Measurements from ENCODE around the gene TRIM61. TPM values are rescaled to one million over a fixed set of nuclear protein-coding genes. Genes with fewer than 3 reads are reported as not detected.
"Not testable (repeated sequence)": the region's sequence is repeated elsewhere in the genome, so short reads cannot be mapped to it uniquely, and the experiment has no call there.

TRIM61 gene
- total and polyA plus RNA-seq, 2 donors = 1.3 to 2.2 TPM

DNA sequence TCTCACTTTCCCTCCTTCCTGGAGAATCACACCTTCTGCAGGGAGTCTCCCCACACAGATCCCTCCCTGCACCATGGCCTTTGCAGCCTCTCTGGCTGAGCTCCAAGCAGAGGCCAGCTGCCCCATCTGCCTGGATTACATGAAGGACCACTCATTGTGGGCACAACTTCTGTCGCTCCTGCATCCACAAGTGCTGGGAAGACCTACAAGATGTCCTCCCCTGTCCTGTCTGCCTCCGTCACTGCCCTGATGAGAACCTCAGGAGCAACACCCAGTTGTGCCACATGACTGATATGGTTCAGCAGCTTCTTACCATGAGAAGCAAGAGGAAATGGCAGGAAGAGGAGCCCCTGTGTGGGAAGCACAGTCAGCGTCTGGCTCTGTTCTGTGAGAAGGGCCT lies 29.5 kb downstream of the TRIM61 start:
- H3K27me3 ChIP-seq (ENCODE audit: control insufficient read depth in 2 of 2, insufficient read depth in 1 of 2, low read length in 1 of 2); H3K9me3 ChIP-seq (ENCODE audit: control insufficient read depth in 2 of 2, insufficient read depth in 1 of 2, low read length in 1 of 2); H3K4me1 ChIP-seq (ENCODE audit: control insufficient read depth in 2 of 2, insufficient read depth in 2 of 2, low read length in 2 of 2); H3K27ac ChIP-seq (ENCODE audit: low read depth in 1 of 2, low read length in 1 of 2); H3K4me3 ChIP-seq (ENCODE audit: low read length in 2 of 2); DNase-seq (ENCODE audit: low read depth in 6 of 9, low spot score in 9 of 9); H3K36me3 ChIP-seq (ENCODE audit: control insufficient read depth in 2 of 2, insufficient read depth in 2 of 2, low read length in 1 of 2): not testable (repeated sequence)
- 72% methylated on average over 3 of the region's 3 CpGs for WGBS

DNA sequence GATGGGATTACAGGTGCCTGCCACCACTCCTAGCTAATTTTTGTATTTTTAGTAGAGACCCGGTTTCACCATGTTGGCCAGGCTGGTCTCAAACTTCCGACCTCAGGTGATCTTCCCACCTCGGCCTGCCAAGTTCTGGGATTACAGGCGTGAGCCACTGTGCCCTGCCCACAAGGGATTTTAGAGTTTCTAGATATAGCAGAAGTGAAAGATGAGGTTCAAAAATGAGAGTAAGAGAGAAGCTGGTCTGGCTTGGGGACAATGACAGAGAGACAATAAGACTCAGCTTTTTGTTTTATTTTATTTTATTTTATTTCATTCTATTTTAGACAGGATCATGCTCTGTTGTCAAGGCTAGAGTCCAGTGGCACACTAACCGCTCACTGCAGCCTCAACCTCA lies 30.6 kb downstream of the TRIM61 start:
- no peak for DNase-seq (ENCODE audit: low read depth in 6 of 9, low spot score in 9 of 9)

GRCh38 chr4:164945146-164945545 lies 32.3 kb downstream of the TRIM61 start:
- H3K27ac ChIP-seq (ENCODE audit: low read depth in 1 of 2, low read length in 1 of 2) = no peak overlapping the region
- H3K36me3 ChIP-seq (ENCODE audit: control insufficient read depth in 2 of 2, insufficient read depth in 2 of 2, low read length in 1 of 2) = no peaks in the 10 kb centered on the region
- H3K27me3 ChIP-seq (ENCODE audit: control insufficient read depth in 2 of 2, insufficient read depth in 1 of 2, low read length in 1 of 2) = no peaks in the 10 kb centered on the region
- H3K4me1 ChIP-seq (ENCODE audit: control insufficient read depth in 2 of 2, insufficient read depth in 2 of 2, low read length in 2 of 2) = no peaks in the 10 kb centered on the region
- WGBS = 79% methylated on average over 5 of the region's 5 CpGs
- DNase-seq (ENCODE audit: low read depth in 6 of 9, low spot score in 9 of 9) = no peak
- no peak overlapping the region for H3K4me3 ChIP-seq (ENCODE audit: low read length in 2 of 2)
- H3K9me3 ChIP-seq (ENCODE audit: control insufficient read depth in 2 of 2, insufficient read depth in 1 of 2, low read length in 1 of 2) = no peaks in the 10 kb centered on the region

More for the DNA sequence above, 30.6 kb downstream of the TRIM61 start:
- Histone ChIP-seq H3K4me1 (ENCODE audit: control insufficient read depth in 2 of 2, insufficient read depth in 2 of 2, low read length in 2 of 2) (no peaks in the 10 kb centered on the region), H3K36me3 (ENCODE audit: control insufficient read depth in 2 of 2, insufficient read depth in 2 of 2, low read length in 1 of 2) (no peaks in the 10 kb centered on the region), H3K27me3 (ENCODE audit: control insufficient read depth in 2 of 2, insufficient read depth in 1 of 2, low read length in 1 of 2) (no peaks in the 10 kb centered on the region), H3K27ac (ENCODE audit: low read depth in 1 of 2, low read length in 1 of 2) (no peak overlapping the region), H3K4me3 (ENCODE audit: low read length in 2 of 2) (no peak overlapping the region), H3K9me3 (ENCODE audit: control insufficient read depth in 2 of 2, insufficient read depth in 1 of 2, low read length in 1 of 2) (no peaks in the 10 kb centered on the region)
- WGBS = 96% methylated on average over 5 of the region's 5 CpGs

DNA sequence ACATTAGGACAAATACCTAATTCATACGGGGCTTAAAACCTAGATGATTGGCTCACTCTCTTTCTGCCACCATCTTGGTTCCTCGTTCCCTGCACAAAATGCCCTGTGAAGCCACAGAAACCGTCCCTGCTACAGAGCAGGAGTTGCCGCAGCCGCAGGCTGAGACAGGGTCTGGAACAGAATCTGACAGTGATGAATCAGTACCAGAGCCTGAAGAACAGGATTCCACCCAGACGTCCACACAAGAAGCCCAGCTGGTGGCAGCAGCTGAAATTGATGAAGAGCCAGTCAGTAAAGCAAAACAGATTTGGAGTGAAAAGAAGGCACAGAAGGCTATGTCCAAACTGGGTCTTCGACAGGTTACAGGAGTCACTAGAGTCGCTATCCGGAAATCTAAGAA lies 34.3 kb downstream of the TRIM61 start:
- Histone ChIP-seq H3K27me3 (ENCODE audit: control insufficient read depth in 2 of 2, insufficient read depth in 1 of 2, low read length in 1 of 2) (no peaks in the 10 kb centered on the region), H3K4me1 (ENCODE audit: control insufficient read depth in 2 of 2, insufficient read depth in 2 of 2, low read length in 2 of 2) (no peaks in the 10 kb centered on the region), H3K9me3 (ENCODE audit: control insufficient read depth in 2 of 2, insufficient read depth in 1 of 2, low read length in 1 of 2) (no peaks in the 10 kb centered on the region), H3K36me3 (ENCODE audit: control insufficient read depth in 2 of 2, insufficient read depth in 2 of 2, low read length in 1 of 2) (no peaks in the 10 kb centered on the region), H3K27ac (ENCODE audit: low read depth in 1 of 2, low read length in 1 of 2) (no peak overlapping the region), H3K4me3 (ENCODE audit: low read length in 2 of 2) (no peak overlapping the region)
- 92% methylated on average over 9 of the region's 9 CpGs for WGBS
- DNase-seq (ENCODE audit: low read depth in 6 of 9, low spot score in 9 of 9) = no peak

- no peak overlapping the region for H3K4me3 ChIP-seq (ENCODE audit: low read length in 2 of 2)
- H3K4me1 ChIP-seq (ENCODE audit: control insufficient read depth in 2 of 2, insufficient read depth in 2 of 2, low read length in 2 of 2) = no peaks in the 10 kb centered on the region
- DNase-seq (ENCODE audit: low read depth in 6 of 9, low spot score in 9 of 9) = no peak
- H3K36me3 ChIP-seq (ENCODE audit: control insufficient read depth in 2 of 2, insufficient read depth in 2 of 2, low read length in 1 of 2) = no peaks in the 10 kb centered on the region
- no peaks in the 10 kb centered on the region for H3K9me3 ChIP-seq (ENCODE audit: control insufficient read depth in 2 of 2, insufficient read depth in 1 of 2, low read length in 1 of 2)
- no peak overlapping the region for H3K27ac ChIP-seq (ENCODE audit: low read depth in 1 of 2, low read length in 1 of 2)
- no peaks in the 10 kb centered on the region for H3K27me3 ChIP-seq (ENCODE audit: control insufficient read depth in 2 of 2, insufficient read depth in 1 of 2, low read length in 1 of 2)
Measured at GRCh38 chr4:164937576-164938270, 39.7 kb downstream of the TRIM61 start.

- not testable (repeated sequence) for H3K27ac ChIP-seq (ENCODE audit: low read depth in 1 of 2, low read length in 1 of 2); H3K4me3 ChIP-seq (ENCODE audit: low read length in 2 of 2); DNase-seq (ENCODE audit: low read depth in 6 of 9, low spot score in 9 of 9); H3K27me3 ChIP-seq (ENCODE audit: control insufficient read depth in 2 of 2, insufficient read depth in 1 of 2, low read length in 1 of 2); H3K4me1 ChIP-seq (ENCODE audit: control insufficient read depth in 2 of 2, insufficient read depth in 2 of 2, low read length in 2 of 2); H3K9me3 ChIP-seq (ENCODE audit: control insufficient read depth in 2 of 2, insufficient read depth in 1 of 2, low read length in 1 of 2); H3K36me3 ChIP-seq (ENCODE audit: control insufficient read depth in 2 of 2, insufficient read depth in 2 of 2, low read length in 1 of 2)
- 91% methylated on average over 9 of the region's 9 CpGs for WGBS
Measured at GRCh38 chr4:164935865-164936606, 41.4 kb downstream of the TRIM61 start.

- H3K27ac ChIP-seq (ENCODE audit: low read depth in 1 of 2, low read length in 1 of 2) = no peak overlapping the region
- 78% methylated on average over 1 of the region's 1 CpG for WGBS
- H3K36me3 ChIP-seq (ENCODE audit: control insufficient read depth in 2 of 2, insufficient read depth in 2 of 2, low read length in 1 of 2) = no peaks in the 10 kb centered on the region
- no peaks in the 10 kb centered on the region for H3K27me3 ChIP-seq (ENCODE audit: control insufficient read depth in 2 of 2, insufficient read depth in 1 of 2, low read length in 1 of 2)
- H3K9me3 ChIP-seq (ENCODE audit: control insufficient read depth in 2 of 2, insufficient read depth in 1 of 2, low read length in 1 of 2) = no peaks in the 10 kb centered on the region
- H3K4me1 ChIP-seq (ENCODE audit: control insufficient read depth in 2 of 2, insufficient read depth in 2 of 2, low read length in 2 of 2) = no peaks in the 10 kb centered on the region
- no peak overlapping the region for H3K4me3 ChIP-seq (ENCODE audit: low read length in 2 of 2)
- DNase-seq (ENCODE audit: low read depth in 6 of 9, low spot score in 9 of 9) = no peak
Measured at GRCh38 chr4:164935363-164935762, 42.1 kb downstream of the TRIM61 start.

DNA sequence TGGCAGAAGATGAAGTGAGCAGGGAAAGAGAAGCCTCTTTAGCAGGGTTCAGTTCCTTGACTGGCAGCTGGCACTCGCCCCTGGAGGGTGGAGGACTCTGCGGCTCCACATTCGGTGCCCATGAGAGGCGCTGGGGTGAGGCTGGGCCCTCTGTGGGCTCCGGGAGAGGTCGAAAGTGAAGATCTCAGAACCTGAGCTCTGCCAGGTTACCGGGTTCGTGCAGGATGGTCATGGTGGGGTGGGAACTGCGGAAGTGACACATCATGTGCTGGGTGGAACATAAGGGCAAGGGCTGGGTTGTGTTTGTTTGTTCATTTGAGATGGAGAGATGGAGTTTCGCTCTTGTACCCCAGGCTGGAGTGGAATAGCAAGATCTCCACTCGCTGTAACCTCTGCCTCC lies 44.2 kb downstream of the TRIM61 start:
- DNase-seq (ENCODE audit: low read depth in 6 of 9, low spot score in 9 of 9) = no peak
- Histone ChIP-seq H3K4me1 (ENCODE audit: control insufficient read depth in 2 of 2, insufficient read depth in 2 of 2, low read length in 2 of 2) (no peaks in the 10 kb centered on the region), H3K27me3 (ENCODE audit: control insufficient read depth in 2 of 2, insufficient read depth in 1 of 2, low read length in 1 of 2) (no peaks in the 10 kb centered on the region), H3K4me3 (ENCODE audit: low read length in 2 of 2) (no peak overlapping the region), H3K9me3 (ENCODE audit: control insufficient read depth in 2 of 2, insufficient read depth in 1 of 2, low read length in 1 of 2) (no peaks in the 10 kb centered on the region), H3K27ac (ENCODE audit: low read depth in 1 of 2, low read length in 1 of 2) (no peak overlapping the region), H3K36me3 (ENCODE audit: control insufficient read depth in 2 of 2, insufficient read depth in 2 of 2, low read length in 1 of 2) (no peaks in the 10 kb centered on the region)
- WGBS = 85% methylated on average over 11 of the region's 11 CpGs

DNA sequence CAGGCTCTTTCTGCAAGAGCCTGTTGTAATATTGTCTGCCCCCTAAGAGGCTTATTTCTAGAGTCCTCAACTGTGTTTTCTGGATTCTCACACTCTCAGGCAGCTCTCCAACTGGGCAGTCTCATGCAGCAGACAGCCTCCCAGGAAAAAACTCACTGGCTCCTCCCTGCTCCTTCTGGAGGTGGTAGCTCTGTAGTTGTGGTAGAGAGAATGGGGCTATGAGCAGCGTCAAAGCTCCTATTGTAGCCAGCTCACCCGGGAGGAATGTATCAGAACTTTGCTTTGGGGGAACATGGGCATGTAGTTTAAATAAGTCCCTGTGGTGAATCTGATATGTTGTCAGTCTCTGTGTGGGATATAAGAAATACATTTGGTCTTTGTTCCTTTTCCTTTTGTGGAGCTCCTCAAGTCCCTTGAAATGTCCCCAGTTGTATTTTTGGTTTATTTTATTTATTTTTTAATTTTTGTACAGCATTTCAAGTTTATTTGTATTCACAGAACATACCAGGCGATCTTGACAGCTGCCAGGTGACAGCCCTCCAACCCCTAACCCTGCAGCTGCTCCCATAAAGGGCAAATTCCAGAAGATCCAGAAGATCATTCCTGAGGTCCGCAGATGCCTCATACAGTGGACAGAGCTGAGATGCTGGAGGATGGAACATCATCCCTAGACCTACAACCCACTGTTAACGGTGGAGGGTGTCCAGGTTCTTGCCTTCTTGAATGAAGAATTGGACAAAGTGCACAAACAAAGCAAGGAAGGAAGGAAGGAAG lies 45.7 kb downstream of the TRIM61 start:
- Histone ChIP-seq H3K27ac (ENCODE audit: low read depth in 1 of 2, low read length in 1 of 2) (no peak overlapping the region), H3K9me3 (ENCODE audit: control insufficient read depth in 2 of 2, insufficient read depth in 1 of 2, low read length in 1 of 2) (no peaks in the 10 kb centered on the region), H3K27me3 (ENCODE audit: control insufficient read depth in 2 of 2, insufficient read depth in 1 of 2, low read length in 1 of 2) (no peaks in the 10 kb centered on the region), H3K4me3 (ENCODE audit: low read length in 2 of 2) (no peak overlapping the region), H3K4me1 (ENCODE audit: control insufficient read depth in 2 of 2, insufficient read depth in 2 of 2, low read length in 2 of 2) (no peaks in the 10 kb centered on the region), H3K36me3 (ENCODE audit: control insufficient read depth in 2 of 2, insufficient read depth in 2 of 2, low read length in 1 of 2) (no peaks in the 10 kb centered on the region)
- no peak for DNase-seq (ENCODE audit: low read depth in 6 of 9, low spot score in 9 of 9)
- WGBS = 89% methylated on average over 5 of the region's 5 CpGs

All from thymus (tissue), 11 donors.